DMS 273 (cell line): ENCODE results near the gene IMMP2L.

ENCODE experiments used
- DNase-seq: peaks from one replicate; lab custom pipeline; 2025; ENCODE audit not compliant: unreplicated experiment; lab: John Stamatoyannopoulos, UW

IMMP2L gene

GRCh38 chr7:111226800-111227199 lies 335.5 kb downstream of the IMMP2L start:
- no peak for DNase-seq

DNA sequence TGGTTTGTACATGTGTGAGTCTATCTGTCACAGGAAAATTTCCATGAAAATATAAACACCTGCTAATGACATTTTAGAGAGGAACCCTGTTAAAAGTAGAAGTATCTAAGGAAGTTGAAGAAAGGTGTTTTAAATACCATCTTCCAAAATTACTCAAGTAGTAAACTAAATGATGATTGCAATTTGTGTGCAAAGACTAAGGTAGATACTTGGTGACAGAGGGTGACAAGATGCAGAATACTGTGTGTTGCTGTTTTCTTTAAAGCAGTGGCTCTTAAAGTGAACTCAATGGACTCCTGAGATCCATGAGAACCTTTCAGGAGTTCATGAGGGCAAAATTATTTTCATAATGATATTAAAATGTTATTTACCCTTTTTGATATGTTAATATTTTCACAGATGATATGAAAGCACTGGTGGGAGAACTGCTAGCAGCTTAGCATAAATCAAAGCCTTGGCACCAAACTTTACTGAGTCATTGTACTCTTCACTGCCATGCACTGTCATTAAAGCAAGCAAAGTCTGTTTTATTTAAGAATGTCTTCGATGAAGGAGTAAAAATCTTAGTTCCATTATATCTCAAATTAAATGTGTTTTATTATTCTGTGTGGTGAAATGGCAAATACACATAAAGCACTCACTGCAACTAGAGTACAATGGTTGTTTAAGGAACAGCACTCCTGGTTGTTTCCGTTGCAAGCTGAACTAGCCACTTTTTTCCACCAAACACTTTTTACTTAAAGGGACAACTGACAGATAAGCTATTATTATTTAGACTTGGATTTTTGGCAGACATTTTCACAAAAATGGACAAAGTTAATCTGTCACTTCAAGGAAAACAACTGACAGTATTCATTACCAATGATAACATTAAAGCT lies 337.7 kb downstream of the IMMP2L start:
- no peak for DNase-seq

DNA sequence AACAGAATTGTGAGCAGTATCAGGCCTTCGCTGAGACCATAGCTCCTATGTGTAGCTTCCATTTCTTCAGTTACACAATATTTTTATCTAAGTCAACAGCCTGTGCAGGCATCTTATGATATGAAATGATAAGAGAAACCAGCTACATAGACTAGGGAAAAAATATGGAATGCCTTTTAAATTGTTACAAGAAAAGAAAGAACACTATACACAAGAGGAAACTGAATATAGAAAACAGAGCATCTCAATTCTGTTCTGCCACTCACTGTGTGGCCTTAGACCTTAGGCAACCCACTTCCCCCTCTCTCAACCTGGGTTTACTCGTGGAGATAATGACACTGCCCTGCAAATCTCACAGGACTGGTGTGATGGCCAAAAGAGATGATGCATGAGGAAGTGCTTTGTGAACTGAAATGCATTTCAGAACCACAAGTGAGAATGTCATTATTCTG lies 338.5 kb downstream of the IMMP2L start:
- no peak for DNase-seq

- DNase-seq: no peak
Measured at GRCh38 chr7:111215550-111215949, 346.7 kb downstream of the IMMP2L start.

- DNase-seq: no peak
Measured at GRCh38 chr7:111212857-111213523, 349.3 kb downstream of the IMMP2L start.

DNA sequence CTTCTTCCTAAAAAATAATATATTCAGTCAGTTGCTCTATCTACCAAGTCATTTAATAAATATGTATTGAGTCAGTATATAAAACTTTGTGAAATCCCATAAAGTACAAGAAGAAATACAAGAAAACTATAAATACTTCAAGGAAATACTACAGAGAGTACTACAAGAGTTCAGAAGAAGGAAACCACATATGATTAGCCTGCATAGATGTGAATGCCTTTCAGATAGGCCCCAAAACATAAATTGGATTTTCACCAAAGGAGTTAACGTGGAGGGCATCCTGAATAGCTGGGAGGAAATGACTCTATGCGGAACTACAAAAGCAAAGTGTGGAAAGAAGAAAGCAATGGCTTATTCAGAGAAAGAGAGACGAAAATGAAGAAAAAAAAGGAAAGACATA lies 351.3 kb downstream of the IMMP2L start:
- DNase-seq: no peak

GRCh38 chr7:111210043-111210442 lies 352.2 kb downstream of the IMMP2L start:
- no peak for DNase-seq

GRCh38 chr7:111205251-111205650 lies 357.0 kb downstream of the IMMP2L start:
- no peak for DNase-seq

DNA sequence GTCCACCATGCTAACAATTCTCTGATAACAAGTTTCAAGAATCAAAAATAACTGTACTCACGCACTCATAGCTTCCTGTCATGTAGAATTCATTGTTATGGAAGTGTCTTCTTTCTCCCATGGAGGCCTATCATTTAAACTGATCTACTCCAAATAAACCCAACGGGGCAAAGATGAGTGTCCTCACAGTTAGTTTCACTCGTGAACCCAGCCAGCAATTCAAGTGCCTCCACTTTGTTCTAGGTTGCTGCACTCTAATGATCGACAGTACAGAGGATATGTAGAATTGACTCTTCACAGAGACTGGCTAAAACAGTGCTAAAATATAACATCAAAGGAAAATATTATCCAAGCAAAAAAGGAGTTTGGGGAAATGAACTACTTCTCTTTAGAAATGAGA lies 360.0 kb downstream of the IMMP2L start:
- no peak for DNase-seq

- no peak for DNase-seq
Measured at GRCh38 chr7:111199643-111200042, 362.6 kb downstream of the IMMP2L start.

DNA sequence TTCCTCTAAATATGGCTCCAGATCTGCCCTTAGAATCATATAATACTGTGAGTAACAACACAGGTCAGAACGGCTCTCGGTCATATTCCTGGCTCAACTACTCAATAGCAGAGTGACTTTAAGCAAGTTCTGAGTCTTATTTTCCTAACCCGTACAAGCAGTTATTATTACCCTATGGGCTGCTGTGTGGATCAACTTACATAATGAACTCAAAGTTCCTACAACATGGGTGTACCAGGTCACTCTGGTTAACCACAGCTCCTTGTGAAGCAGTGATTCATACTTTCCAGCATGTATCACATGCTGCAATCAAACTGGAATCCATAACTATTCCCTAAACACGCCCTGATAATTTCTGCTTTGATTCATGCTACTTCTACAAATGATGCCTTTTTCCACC lies 364.0 kb downstream of the IMMP2L start:
- peak; percentile 22 for DNase-seq

- no peak for DNase-seq
Measured at GRCh38 chr7:111196655-111197054, 365.6 kb downstream of the IMMP2L start.

DNA sequence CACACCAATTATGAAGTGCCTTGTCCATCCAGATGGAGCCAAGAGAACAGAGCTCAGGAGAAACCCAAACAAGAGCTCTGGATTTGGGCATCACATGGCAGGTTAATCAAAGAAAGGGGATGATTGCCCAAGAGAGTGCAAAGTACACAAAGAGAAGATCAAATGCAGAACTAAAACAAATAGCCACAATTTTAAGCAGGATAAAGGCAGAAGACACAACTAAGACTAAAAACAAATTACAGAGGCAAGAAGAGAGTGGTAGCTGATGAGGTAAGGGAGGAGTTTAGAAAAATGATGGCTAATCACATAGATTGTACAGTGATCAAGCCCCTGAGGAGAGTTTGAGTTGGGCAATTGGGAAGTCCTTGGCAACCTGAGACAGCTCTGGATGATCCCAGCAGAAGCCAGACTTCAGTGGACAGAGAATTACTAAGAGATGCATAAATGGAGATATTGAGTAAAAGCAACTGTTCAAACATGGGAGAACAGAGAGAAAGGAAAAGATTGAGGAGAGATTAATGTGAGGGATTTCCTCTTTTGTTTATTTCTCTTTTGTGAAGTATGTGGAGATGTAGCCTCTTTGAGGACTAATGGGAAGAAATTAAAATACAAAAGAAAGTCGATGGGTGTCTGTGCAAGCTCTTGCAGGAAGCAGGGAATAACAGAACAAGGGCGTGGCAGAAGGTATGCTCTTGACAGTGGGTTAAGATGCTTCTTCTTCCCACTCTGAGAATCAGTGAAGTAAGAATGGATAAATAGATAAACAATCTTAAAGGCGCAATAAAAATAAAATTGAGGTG lies 369.5 kb downstream of the IMMP2L start:
- no peak for DNase-seq

DNA sequence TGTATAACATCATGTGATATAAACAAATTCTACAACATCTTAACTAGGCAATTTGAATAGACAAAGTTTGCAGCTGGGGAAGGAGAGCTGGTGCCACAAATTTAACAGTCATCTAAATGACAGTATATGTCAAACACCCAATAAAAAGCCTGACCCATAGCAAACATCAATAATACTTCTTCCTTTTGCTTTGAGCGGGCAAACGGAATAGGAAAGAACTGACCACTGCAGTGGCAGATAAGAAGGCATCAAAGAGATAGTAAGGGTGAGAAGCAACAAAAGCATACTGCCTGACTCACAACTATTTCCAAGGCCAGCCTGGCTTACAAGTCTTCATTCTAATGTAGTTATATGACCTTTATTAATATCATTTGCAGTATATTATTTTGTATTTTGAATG lies 371.5 kb downstream of the IMMP2L start:
- no peak for DNase-seq

- peak; percentile 95 for DNase-seq
Measured at GRCh38 chr7:111184987-111185386, 377.3 kb downstream of the IMMP2L start.

GRCh38 chr7:111183321-111183720 lies 379.0 kb downstream of the IMMP2L start:
- peak; percentile 21 for DNase-seq

- no peak for DNase-seq
Measured at GRCh38 chr7:111180338-111180737, 382.0 kb downstream of the IMMP2L start.

GRCh38 chr7:111175908-111176441 lies 386.3 kb downstream of the IMMP2L start:
- peak; percentile 44 for DNase-seq

DNA sequence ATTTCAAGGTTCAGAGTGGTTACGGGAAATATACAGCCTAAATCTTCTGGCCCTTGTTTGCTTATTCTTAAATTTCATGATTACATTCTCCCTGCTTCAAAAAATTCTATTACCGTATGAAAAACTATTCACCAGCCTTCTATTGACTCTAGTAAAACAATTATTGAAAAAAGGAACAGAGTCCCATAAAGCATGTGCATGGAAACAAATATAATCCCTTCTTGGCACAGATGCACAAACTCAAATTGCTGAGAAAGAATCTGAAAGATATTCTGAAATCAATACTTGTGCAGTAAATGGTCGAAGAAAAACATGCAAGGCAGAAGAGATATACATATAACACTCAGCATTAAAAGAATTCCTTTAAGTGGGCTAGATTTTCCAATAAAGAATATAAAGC lies 387.8 kb downstream of the IMMP2L start:
- DNase-seq: peak; percentile 42

DNA sequence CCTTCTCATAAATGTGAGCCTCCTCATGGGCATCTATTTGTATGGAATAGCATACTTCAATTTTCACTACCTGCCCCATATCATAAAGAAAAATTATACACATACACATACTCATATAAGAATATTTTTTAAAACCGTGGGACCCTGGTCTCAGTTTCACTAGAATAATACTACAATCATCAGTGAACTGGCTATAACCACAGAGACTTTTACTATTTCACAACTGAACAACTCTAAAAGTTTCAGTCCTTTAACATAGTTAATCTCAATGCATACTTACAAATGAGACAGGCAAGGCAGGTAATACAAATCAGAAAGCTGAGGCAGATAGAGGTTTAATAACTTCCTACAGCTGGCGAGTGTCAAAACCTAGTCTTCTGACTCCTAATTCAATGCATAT lies 388.3 kb downstream of the IMMP2L start:
- peak; percentile 43 for DNase-seq

- no peak for DNase-seq
Measured at GRCh38 chr7:111173528-111173927, 388.8 kb downstream of the IMMP2L start.
